Esophagus squamous epithelium (tissue), 5 donors: ENCODE results near the gene KIZ. TPM values are rescaled to one million over a fixed set of nuclear protein-coding genes. Genes with fewer than 3 reads are reported as not detected.

Experiments used
- DNase-seq: peaks from one replicate; lab custom pipeline; 2025; lab: John Stamatoyannopoulos, UW
- H3K27ac ChIP-seq, 4 donors: fragments of 200-600 bp; sonication (generic); one replicate each; pipeline ENCODE4 v1.5.1; 2016 to 2019; ENCODE audit warnings: mild to moderate bottlenecking in 1 of 4
- H3K27me3 ChIP-seq, 4 donors: fragments of 200-600 bp; sonication (generic); 1 replicate in 3 of 4; 2 replicates in 1 of 4; pipeline versions ENCODE4 v1.5.1 to v1.6.0; 2017 to 2021; ENCODE audit warnings: antibody characterized with exemption in 1 of 4
- H3K36me3 ChIP-seq, 3 donors: fragments of 200-600 bp; sonication (generic); one replicate each; pipeline ENCODE4 v1.5.1; 2016 to 2019
- H3K4me1 ChIP-seq, 3 donors: fragments of 200-600 bp; sonication (generic); one replicate each; pipeline ENCODE4 v1.5.1; 2017 to 2019
- H3K4me3 ChIP-seq, 4 donors: fragments of 200-600 bp; sonication (generic); 1 replicate in 3 of 4; 2 replicates in 1 of 4; pipeline ENCODE4 v1.5.1; 2016 to 2019; ENCODE audit warnings: mild to moderate bottlenecking in 2 of 4, moderate library complexity in 1 of 4
- H3K9me3 ChIP-seq, 3 donors: fragments of 200-600 bp; sonication (generic); one replicate each; pipeline ENCODE4 v1.5.1; 2016 to 2019
- POLR2A ChIP-seq, 4 donors: fragments of 450-650 bp; IDR thresholded peaks; one replicate each; pipeline ENCODE4 v1.6.1; 2017; ENCODE audit warnings: antibody characterized with exemption in 4 of 4, mild to moderate bottlenecking in 4 of 4, moderate library complexity in 3 of 4
- WGBS, 2 donors: methylation state at CpG; one replicate each; pipeline ENCODE4 v1.1.5; 2018; 5-methylcytosine and 5-hydroxymethylcytosine counted together
- intact Hi-C: fragments of 100-400 bp; cut with DNase I; formaldehyde crosslinking; loops from one replicate; pipeline ENCODE4 v1.15.0; 2022
- total RNA-seq, 4 donors: library from RNA; depleted of rRNA; stranded (reverse); fragments of >200 nt; gene quantifications; one replicate each; pipeline ENCODE4 v1.1.0, GENCODE V29; 2016
- TF ChIP-seq, protein P1 (sequence below), 6 experiments: fragments of 450-650 bp in 4 of 6; fragments of 200-600 bp in 2 of 6; sonication (generic) in 2 of 6; IDR thresholded peaks; one replicate each; pipeline ENCODE4 v1.5.1; 2016 to 2019; ENCODE audit warnings: antibody characterized with exemption in 6 of 6, mild to moderate bottlenecking in 4 of 6, moderate library complexity in 4 of 6
- donor health status: DM: yes; HTN: yes; CAD: no.

Gene KIZ, protein sequence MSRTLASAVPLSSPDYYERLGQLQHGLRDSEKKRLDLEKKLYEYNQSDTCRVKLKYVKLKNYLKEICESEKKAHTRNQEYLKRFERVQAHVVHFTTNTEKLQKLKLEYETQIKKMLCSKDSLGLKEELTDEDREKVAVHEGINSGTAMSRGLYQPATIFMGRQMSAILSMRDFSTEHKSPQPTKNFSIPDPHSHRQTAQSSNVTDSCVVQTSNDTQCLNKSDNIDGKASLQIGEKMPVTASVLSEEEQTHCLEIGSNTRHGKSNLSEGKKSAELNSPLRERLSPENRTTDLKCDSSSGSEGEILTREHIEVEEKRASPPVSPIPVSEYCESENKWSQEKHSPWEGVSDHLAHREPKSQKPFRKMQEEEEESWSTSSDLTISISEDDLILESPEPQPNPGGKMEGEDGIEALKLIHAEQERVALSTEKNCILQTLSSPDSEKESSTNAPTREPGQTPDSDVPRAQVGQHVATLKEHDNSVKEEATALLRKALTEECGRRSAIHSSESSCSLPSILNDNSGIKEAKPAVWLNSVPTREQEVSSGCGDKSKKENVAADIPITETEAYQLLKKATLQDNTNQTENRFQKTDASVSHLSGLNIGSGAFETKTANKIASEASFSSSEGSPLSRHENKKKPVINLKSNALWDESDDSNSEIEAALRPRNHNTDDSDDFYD
- 10 to 100 TPM in 1 of 4 donors, 1 to 10 TPM in 3; 2.2 to 15.3 (median 9.1) TPM for total RNA-seq

DNA sequence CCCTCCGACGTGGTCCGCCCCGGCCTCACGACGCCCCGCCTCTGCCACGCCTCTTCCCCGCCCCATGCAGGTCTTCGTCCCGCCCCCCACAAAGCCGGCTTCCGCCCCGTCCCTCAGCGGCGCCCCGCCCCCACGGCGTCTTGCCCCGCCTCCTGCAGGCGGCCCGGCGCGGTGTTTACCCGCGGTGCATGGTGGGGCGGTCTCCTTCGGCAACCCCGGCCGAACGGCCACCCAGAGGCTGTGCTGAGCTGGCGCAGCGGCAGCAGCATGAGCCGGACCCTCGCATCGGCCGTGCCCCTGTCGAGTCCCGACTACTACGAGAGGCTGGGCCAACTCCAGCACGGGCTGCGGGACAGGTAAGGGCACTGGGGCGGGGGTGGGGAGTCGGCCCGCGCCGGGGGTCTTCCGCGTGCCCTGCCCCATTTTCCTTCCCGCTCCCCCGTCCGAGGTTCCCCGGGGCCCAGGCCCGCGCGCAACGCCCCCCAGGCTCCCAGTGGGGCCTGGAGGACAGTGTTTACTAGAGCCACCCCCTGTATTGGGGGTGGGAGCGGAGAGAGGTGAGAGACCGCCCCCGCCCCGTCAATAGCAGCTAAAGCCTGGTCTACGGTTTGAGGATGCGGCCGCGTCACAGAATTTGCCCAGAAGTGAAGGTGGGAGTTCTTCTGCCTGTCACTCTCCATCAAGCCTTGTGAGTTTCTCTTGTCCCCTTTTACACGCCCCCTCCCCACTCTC lies at the start of gene KIZ:
TSS of gene KIZ (plus strand) at position 234 of the 732 bp plus-strand sequence. CDS start at position 268, 34 bp downstream.
- H3K4me3 ChIP-seq: peak within 1 kb of the TSS; percentile 78 to 97 (median 94)
- TF ChIP-seq POLR2A (IDR thresholded peaks at IDR 0.05): peak in 2 of 4 donors; percentile 77 to 84
- TF ChIP-seq, protein P1, sequence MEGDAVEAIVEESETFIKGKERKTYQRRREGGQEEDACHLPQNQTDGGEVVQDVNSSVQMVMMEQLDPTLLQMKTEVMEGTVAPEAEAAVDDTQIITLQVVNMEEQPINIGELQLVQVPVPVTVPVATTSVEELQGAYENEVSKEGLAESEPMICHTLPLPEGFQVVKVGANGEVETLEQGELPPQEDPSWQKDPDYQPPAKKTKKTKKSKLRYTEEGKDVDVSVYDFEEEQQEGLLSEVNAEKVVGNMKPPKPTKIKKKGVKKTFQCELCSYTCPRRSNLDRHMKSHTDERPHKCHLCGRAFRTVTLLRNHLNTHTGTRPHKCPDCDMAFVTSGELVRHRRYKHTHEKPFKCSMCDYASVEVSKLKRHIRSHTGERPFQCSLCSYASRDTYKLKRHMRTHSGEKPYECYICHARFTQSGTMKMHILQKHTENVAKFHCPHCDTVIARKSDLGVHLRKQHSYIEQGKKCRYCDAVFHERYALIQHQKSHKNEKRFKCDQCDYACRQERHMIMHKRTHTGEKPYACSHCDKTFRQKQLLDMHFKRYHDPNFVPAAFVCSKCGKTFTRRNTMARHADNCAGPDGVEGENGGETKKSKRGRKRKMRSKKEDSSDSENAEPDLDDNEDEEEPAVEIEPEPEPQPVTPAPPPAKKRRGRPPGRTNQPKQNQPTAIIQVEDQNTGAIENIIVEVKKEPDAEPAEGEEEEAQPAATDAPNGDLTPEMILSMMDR (IDR thresholded peaks at IDR 0.05): peak in 5 of 6 experiments; percentile 41 to 71 (median 46)
- no peaks in the 10 kb centered on the region for H3K9me3 ChIP-seq
- WGBS, 2 donors: 0% methylated on average over 2 to 13 of the region's 66 CpGs
- peak within 1 kb of the TSS; percentile 85 to 91 (median 88) for H3K27ac ChIP-seq
- H3K36me3 ChIP-seq: peaks cover 0 to 9% (median 0%) of the 10 kb centered on the region in 3 donors
- DNase-seq: peak; percentile 79
- no peaks in the 10 kb centered on the region for H3K27me3 ChIP-seq
- intact Hi-C loops: no loop called here
- peaks cover 0 to 24% (median 5%) of the 10 kb centered on the region in 3 donors for H3K4me1 ChIP-seq

DNA sequence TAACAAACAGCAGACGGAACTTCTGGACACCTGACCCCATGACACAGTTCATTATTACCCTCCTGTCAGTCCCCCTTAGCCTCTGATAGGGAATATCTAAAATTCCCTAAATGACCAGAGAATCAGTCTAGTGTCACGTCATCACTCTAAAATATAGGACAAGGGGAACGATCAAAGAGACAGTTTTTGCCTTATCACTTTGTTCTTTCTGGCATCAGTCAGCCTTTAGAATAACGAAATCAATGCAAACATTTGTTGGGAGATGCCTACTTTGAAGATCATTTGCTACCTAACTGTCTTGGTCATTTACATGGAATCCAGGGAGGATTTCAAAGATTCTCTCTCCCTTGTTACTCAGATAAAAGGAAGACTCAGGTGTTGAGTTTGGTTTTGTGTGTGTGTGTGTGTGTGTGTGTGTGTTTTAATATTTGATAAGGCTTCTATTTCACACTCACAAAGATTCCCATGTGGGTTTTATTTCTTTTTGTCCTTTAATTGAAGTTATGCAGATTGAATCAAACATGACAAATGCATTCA lies 48.0 kb upstream of the KIZ start:
- Histone ChIP-seq H3K9me3 (no peaks in the 10 kb centered on the region), H3K27ac (no peak overlapping the region), H3K36me3 (no peaks in the 10 kb centered on the region), H3K4me1 (no peaks in the 10 kb centered on the region), H3K4me3 (no peak overlapping the region), H3K27me3 (peaks cover 0 to 40% (median 0%) of the 10 kb centered on the region in 4 donors)
- 50 to 58% methylated on average over 4 of the region's 4 CpGs for WGBS, 2 donors
- no peak for DNase-seq
- intact Hi-C loops: no loop called here
- no peak for TF ChIP-seq POLR2A (IDR thresholded peaks at IDR 0.05)
- TF ChIP-seq, protein P1 (IDR thresholded peaks at IDR 0.05): no peak

- Histone ChIP-seq H3K4me3 (no peak overlapping the region), H3K9me3 (no peaks in the 10 kb centered on the region), H3K36me3 (no peaks in the 10 kb centered on the region), H3K27me3 (peaks cover 0 to 69% (median 0%) of the 10 kb centered on the region in 4 donors), H3K4me1 (no peaks in the 10 kb centered on the region), H3K27ac (no peak overlapping the region)
- no peak for DNase-seq
- TF ChIP-seq, protein P1 (IDR thresholded peaks at IDR 0.05): no peak
- no peak for TF ChIP-seq POLR2A (IDR thresholded peaks at IDR 0.05)
- WGBS, 2 donors: 31 to 51% methylated on average over 2 of the region's 2 CpGs
- intact Hi-C loops: no loop called here
Measured at GRCh38 chr20:21082584-21082983, 43.3 kb upstream of the KIZ start.

DNA sequence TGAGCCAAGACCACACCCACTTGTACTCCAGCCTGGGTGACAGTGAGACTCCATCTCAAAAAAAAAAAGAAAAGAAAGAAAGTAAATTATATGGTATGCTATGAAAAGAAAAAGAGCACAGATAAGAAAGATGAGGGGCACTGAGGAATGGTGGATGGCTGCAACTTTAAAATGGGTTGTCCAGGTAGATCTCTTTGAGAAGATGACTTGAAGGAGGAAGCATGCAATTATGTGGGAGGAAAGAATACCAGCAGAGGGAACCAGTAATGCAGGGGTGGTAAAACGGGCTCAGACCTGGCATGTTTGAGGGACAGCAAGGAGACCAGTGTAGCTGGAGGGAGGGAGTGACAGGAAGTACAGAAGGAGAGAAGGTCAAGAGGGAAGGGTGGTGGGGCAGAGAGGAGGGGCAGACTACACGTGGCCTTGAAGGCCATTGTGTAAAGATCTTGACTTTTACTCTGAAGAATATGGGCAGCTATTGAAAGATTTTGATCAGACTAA lies 42.0 kb upstream of the KIZ start:
- Histone ChIP-seq H3K4me1 (no peaks in the 10 kb centered on the region), H3K4me3 (no peak overlapping the region), H3K36me3 (no peaks in the 10 kb centered on the region), H3K27me3 (peaks cover 0 to 82% (median 0%) of the 10 kb centered on the region in 4 donors), H3K9me3 (no peaks in the 10 kb centered on the region), H3K27ac (no peak overlapping the region)
- TF ChIP-seq POLR2A (IDR thresholded peaks at IDR 0.05): no peak
- TF ChIP-seq, protein P1 (IDR thresholded peaks at IDR 0.05): no peak
- no peak for DNase-seq
- WGBS, 2 donors: 27 to 33% methylated on average over 2 of the region's 2 CpGs
- intact Hi-C loops: no loop called here
